Right ventricle myocardium inferior (tissue), 1 donor: Measurements from ENCODE around the gene RPTOR. TPM values are rescaled to one million over a fixed set of nuclear protein-coding genes. Genes with fewer than 3 reads are reported as not detected.

Source experiments
- ATAC-seq: fragments of 200-7000 bp; cut with Tn5 transposase; one replicate; pipeline ENCODE4 v1.9.1; 2020; ENCODE audit warnings: mild to moderate bottlenecking, moderate library complexity
- DNase-seq: peaks from one replicate; pipeline ENCODE4 v3.0.0; 2021; ENCODE audit errors: missing footprints
- intact Hi-C: fragments of 100-400 bp; cut with DNase I; formaldehyde crosslinking; loops from one replicate; pipeline ENCODE4 v1.11.0; 2022
- total RNA-seq: library from RNA; stranded (reverse); fragmentation: NEBNext Ultra II Directional; extraction: Animal tissue kit (Norgen Biotek cat#: 25700); gene quantifications from one replicate; pipeline ENCODE4 v1.2.1, GENCODE V29; 2021
- donor health status: DM: no; HTN: yes; CAD: no; lungs with severe emphysema.

The RPTOR gene
- total RNA-seq, 1 donor from 2014 or later, result 18.8 TPM

- DNase-seq (no peak), ATAC-seq (no peak)
- intact Hi-C loops, result no loop called here
Measured at GRCh38 chr17:80817861-80818260, 273.2 kb downstream of the RPTOR start.

GRCh38 chr17:80818871-80819270 lies 274.2 kb downstream of the RPTOR start:
- intact Hi-C loops, result no loop called here
- no peak for ATAC-seq
- no peak for DNase-seq

GRCh38 chr17:80819422-80820164 lies 275.0 kb downstream of the RPTOR start:
- intact Hi-C loops, result no loop called here
- ATAC-seq (no peak), DNase-seq (no peak)

- DNase-seq (no peak), ATAC-seq (no peak)
- intact Hi-C loops, result no loop called here
Measured at GRCh38 chr17:80820331-80820730, 275.7 kb downstream of the RPTOR start.

GRCh38 chr17:80821546-80821945 lies 276.9 kb downstream of the RPTOR start:
- no peak for ATAC-seq
- no peak for DNase-seq
- intact Hi-C loops, result no loop called here

GRCh38 chr17:80822021-80822699 lies 277.5 kb downstream of the RPTOR start:
- intact Hi-C loops, result no loop called here
- DNase-seq (no peak), ATAC-seq (no peak)

GRCh38 chr17:80822700-80823410 lies 278.2 kb downstream of the RPTOR start:
- intact Hi-C loops, result no loop called here
- no peak for ATAC-seq
- DNase-seq, result no peak

GRCh38 chr17:80824549-80825470 lies 280.2 kb downstream of the RPTOR start:
- no peak for ATAC-seq
- intact Hi-C loops, result no loop called here
- no peak for DNase-seq

- ATAC-seq (peak; percentile 21), DNase-seq (no peak)
- intact Hi-C loops, result no loop called here
Measured at GRCh38 chr17:80825471-80826345, 281.1 kb downstream of the RPTOR start.

GRCh38 chr17:80826346-80826954 lies 281.8 kb downstream of the RPTOR start:
- intact Hi-C loops, result no loop called here
- ATAC-seq, result no peak

GRCh38 chr17:80826955-80827645 lies 282.5 kb downstream of the RPTOR start:
- ATAC-seq (no peak), DNase-seq (no peak)
- intact Hi-C loops, result no loop called here

More at GRCh38 chr17:80826346-80826954, 281.8 kb downstream of the RPTOR start:
- DNase-seq, result no peak

- intact Hi-C loops, result no loop called here
- ATAC-seq (no peak), DNase-seq (no peak)
Measured at GRCh38 chr17:80827646-80828643, 283.3 kb downstream of the RPTOR start.

GRCh38 chr17:80829166-80829813 lies 284.7 kb downstream of the RPTOR start:
- no peak for DNase-seq
- ATAC-seq, result no peak
- intact Hi-C loops, result no loop called here

- ATAC-seq, result no peak
- DNase-seq, result no peak
- intact Hi-C loops, result loop anchor here (5.0 kb wide), 1 partner anchor 43 kb away; no protein-coding TSS in a partner anchor
Measured at GRCh38 chr17:80830020-80830780, 285.6 kb downstream of the RPTOR start.
